T1000 (cell line): ENCODE measurements around the gene HMX3.

Source experiments
- DNase-seq: peaks from one replicate; lab custom pipeline; 2025; ENCODE audit warnings: mixed read lengths; lab: John Stamatoyannopoulos, UW

HMX3 gene

GRCh38 chr10:123134343-123134914 lies 1.3 kb upstream of the HMX3 start:
- DNase-seq: no peak

DNA sequence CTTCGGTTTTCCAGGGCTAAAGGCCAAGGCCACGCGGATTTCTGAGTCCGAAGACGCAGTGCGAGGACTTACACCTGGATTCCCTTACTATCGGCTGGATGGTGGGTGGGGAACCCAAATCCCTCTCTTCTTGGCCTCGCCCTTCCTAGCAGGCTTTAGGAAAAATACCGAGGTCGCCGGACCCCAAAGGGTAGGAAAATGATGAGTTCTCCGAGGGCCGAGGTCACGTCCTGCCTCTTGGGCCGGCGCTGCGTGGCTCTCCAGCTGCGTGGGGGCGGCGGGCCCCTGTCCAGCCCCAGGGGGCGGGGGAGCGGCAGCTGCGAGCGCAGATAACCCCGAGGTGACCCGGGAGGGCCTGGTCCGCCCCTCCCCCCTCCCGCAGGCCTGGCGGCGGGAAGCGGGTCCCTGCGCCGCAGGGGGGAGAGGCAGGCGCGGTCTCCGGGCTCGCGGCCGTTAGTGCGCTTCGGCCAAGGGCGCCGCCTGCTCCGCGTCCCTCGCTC lies 805 bp upstream of the HMX3 start:
- DNase-seq: no peak

DNA sequence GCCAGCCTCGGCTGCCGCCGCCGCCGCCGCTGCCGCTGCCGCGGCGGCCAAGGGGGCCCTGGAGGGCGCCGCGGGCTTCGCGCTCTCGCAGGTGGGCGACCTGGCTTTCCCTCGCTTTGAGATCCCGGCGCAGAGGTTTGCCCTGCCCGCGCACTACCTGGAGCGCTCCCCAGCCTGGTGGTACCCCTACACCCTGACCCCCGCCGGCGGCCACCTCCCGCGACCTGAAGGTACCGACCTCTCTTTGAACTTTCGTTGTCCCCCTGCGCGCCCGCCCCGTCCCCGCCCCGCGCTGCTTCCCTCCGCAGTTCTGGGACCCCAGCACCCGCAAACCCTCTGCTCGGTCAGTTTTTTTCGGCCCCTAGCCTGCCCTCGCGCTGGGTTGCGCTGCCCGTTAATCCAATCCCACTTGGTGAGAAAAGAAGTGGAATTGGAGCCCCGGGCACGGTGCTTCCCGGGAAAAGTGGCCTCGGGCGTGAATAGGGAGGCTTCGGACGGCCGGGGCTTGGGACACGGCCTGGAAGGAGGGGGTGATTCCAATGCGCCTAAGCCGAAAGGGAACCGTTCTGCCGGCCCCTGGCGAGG lies 543 bp downstream of the HMX3 start:
- DNase-seq: no peak

DNA sequence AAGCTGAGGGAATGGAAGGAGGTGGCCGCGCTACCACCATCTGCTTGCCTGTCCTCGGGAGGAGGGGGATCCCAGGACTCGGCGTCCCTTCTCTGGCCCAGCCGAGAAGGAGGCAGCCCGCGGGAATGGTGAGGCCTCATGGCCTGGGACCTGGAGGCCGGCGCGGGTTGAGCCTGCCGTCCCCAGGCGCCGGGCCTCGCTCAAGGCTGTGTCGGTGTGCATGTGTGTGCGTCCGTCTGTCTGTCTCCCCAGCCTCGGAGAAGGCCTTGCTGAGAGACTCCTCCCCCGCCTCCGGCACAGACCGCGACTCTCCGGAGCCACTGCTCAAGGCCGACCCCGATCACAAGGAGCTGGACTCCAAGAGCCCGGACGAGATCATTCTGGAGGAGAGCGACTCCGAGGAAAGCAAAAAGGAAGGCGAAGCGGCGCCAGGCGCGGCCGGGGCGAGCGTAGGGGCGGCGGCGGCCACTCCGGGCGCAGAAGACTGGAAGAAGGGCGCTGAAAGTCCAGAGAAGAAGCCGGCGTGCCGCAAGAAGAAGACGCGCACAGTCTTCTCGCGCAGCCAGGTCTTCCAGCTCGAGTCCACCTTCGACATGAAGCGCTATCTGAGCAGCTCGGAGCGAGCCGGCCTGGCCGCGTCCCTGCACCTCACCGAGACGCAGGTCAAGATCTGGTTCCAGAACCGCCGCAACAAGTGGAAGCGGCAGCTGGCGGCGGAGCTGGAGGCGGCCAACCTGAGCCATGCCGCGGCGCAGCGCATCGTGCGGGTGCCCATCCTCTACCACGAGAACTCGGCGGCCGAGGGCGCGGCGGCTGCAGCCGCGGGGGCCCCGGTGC lies 1.3 kb downstream of the HMX3 start:
- DNase-seq: no peak

DNA sequence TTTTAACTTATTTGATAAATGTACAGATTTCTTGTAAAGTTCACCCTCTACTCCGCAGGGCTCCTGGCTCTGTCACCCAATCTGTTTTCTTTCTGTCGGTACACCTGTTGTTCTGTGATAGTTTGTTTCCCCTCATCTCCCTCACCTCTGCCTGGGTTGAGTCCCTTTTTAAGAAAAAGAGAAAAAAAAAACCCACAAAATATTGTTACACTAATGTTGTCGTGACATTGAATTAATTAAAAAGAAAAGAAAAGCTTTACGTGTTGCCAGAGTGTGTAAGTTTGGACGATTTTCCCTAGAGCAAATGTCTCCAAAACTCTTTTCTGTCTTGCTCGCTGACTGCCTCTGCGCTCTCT lies 3.4 kb downstream of the HMX3 start:
- no peak for DNase-seq

DNA sequence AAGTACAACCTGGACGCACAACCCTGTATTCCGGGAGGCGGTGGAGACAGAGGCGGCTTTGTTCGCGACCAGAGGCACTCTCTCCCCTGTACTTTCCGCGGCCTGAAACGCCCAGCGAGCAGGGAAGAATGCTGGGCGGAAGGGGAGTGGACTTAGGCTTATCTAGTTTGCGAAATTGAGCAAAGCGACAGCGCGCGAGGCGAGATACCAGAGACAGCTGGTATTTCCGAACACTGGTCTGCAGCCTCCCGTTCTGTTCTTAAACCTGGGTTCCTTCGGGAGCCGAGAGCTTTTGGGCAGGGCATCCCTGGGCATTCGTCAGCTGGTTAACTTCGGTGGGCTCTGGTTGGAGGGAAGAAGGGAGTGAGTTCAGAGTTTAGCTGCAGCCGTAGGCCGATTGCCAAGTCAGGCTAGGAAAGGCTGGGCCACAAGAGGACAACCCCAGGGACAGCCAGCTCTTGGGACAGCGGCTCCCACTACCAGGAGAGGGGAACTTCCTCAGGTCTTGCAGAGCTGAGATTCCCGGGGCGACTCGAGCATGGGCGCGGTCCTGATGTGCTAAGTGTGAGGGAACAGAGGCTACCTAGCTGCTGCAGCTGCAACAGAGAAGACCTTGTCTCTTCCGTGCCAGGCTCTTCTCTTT lies 3.9 kb downstream of the HMX3 start:
- DNase-seq: no peak

GRCh38 chr10:123140164-123140982 lies 4.6 kb downstream of the HMX3 start:
- no peak for DNase-seq

DNA sequence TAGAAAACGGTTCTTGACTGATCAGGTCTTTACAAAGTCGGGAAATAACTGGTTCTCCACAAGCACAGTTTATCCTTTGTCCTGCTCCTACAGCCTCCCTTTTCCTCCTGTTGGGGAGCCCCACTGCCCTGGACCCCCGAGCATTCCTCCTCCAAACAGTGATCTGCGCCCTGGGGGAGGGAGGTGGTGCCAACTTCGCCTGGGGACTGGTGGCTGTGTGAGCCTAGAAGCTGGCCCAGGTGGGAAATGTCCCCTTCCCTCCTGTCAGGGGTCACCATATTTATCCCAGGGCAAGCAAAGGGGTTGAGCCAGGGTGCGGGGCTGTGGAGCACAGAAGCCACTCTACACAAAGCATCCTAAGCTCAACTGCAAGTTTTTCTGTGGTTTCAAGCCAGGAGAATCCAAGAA lies 5.2 kb downstream of the HMX3 start:
- DNase-seq: no peak

DNA sequence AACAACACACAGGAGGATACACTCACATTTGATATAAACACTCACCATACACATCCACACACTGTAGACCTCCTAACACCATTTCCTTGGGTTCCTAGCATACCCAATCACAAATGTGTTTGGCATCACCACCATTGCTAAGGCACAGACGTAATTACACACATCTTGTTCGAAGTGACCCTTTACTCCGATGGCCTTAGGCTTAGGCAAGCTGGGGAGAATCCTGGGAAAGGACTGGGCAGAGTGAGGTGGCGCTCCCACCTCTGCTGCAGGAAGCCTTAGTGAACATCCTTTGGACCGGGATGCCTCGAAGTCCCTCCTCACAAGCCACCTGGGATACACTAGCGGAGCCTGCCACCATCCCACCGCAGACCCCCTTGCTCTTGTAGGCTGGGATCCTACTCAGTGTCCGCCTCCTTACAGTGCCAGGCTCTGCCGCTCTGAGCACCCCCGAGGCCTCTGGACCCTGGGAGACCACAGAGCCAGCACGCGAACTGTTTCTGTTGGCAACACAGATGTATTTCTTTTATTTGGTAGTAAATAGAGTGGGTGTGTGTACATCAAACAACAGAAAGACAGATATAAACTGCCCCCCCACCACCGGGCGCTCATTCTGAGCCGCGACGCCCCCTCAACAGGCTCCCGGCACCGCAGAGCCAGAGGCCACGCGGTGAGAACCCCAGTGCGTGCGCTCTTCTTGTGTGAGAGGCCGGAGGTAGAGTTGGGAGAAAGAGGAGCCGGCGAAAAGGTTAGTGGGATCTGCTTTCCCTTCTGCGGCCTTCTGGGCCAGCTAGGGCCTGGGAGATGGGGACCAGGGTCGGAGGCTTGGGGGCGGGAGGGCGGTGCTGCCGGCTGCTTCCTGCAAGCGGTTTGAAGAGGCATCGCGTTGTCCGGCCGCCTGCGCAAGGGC lies 6.3 kb downstream of the HMX3 start:
- no peak for DNase-seq

GRCh38 chr10:123142701-123143161 lies 7.0 kb downstream of the HMX3 start:
- no peak for DNase-seq

GRCh38 chr10:123143162-123143824 lies 7.5 kb downstream of the HMX3 start:
- DNase-seq: no peak

GRCh38 chr10:123143825-123144168 lies 8.0 kb downstream of the HMX3 start:
- no peak for DNase-seq

DNA sequence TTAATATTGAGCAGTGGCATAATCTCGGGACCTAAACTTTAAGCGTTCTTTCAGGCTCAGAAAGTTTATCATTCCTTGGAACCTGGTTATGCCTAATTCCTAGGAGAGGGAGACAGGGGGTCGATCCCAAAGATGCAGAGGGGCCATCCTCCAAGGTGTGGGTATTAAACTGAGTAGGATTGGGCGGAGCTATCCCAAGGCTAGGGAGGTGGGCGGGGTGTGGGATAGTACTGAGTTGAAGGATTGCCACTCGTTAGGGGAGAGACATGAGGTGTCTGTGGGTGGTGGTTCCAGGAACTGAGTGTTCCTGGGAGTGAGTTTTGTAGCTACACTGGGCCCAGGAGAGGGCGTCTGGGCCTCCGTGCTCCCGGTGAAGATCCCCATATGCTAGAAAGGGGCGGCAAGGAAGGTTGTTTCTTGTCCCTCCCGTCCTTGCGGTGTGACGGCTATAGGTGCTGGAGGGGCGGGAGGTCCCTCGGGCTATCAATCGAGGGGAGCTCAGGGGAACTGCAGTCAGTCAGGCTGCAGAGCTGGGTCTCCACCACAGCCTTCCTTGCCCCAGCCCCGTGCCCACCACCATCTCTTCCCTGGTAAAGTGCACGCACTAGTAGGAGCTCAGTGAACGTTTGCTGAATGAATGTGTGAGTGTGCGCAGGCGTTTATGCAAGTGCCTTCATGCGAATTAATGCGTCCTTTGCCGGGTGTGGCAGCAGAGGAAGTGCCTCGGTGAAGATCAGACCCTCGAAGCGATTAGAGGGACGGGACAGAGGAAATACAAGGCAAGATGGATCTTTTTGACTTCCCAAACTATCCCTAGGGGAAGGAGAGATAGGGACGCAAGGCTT lies 9.1 kb downstream of the HMX3 start:
- DNase-seq: no peak

DNA sequence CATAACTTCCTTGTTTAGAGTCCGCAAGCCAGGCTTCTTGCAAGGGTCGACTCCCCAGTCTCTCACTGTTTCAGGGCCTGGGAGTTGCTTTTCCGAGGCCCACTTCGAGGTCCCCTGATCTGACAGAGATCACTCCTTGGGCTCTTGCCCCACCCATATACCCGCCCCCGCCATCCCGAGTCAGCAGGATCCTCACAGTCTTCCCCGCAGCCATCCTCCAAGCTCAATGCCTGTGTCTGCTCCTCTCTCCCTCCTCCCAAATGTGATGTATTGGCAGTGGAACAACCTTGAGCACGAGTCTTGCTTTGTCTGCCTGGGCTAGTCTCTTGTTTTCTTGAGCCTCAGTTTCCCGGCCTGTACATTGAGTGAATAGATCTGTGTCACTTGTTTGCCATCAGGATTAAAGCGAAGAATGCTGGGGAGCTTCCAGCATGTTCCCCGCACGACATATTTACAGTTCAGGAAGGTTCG lies 9.8 kb downstream of the HMX3 start:
- DNase-seq: no peak

DNA sequence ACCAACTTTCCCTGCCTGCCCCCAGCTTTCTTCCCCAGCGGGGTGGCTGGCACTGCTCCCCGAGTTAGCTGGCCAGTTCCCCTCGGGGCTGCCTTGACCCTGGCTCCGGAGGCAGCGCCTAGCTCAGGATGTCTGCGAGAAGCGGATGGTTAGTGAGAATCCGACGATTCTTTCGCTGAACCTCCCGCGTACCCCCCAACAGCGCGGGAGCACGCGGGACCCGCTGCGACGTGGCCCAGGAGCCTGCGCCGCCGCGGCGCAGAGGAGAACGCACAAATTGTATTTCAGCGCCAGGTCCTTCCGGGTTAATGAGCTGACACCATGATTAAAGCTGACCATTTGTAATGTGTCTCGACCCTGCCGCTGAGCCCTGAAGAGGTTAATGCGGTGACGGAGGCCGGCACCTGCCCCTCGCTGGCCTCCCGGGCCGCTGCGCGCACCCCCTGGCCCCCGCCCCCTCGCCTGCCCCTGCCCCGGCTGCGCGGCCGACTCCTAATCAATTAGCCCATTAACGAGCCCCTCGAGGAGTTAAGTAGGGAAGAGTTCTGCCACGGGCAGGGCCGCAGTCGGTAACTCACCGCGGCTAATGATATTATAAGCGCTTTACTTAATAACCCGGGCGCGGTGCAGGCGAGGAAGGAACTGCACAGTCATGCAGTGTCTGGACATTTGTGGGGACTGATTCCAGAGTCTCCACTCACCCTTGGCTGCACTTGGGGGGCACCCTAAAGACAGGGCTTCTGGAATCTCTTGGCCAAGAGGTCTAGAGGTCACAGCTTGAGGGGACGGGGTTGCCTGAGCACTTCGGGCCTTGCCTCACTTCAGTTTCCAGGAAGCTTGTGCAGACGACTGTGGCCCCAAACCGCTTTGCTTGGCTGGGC lies 10.5 kb downstream of the HMX3 start:
- no peak for DNase-seq

- DNase-seq: no peak
These were observed 11.3 kb downstream of the HMX3 start for GRCh38 chr10:123146894-123147634.

DNA sequence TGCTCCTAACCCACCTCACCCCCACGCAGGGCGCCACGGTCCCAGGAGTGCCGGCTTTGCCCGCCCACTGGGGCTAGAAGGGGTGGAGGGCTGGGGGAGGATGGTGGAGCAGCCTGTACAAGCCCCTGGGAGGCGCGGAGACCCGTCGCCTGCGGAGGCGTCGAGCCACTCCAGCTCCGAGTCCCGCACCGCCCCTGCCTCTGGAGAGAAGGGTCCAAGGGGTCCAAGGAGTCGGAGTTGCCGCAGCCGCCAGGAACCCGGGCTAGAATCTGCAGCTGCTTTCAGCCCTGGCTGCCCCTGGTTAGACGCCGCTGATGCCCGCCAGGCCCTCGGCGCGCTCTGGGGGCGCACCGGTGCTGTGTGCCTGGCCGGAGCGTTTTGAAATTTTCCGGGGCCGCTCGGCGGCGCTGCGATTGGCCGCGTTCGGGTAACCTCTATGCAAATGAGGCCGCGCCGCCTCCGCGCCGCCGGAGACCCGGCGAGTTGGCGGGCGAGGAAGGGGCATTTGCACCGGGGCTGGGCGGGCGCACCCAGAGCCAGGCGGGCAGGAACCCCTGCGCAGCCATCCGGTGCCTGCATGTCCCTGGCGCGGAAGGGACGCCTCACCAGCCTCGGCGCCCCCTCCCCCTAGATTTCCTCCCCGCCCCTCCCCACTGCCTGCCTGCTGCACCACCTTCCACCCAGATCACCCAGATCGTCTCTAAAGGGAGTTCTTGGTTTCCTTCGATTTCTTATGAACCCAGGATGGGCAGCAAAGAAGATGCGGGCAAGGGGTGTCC lies 12.1 kb downstream of the HMX3 start, which contains the start of gene HMX2:
Gene HMX2, plus strand, starts transcription at position 502 of the 779 bp plus-strand sequence. Its CDS starts 243 bp downstream, at position 745.
- DNase-seq: no peak
